Gastroesophageal sphincter (tissue), 3 donors: Measurements from ENCODE around the gene LRP11.

Experiments used
- CTCF ChIP-seq, 4 experiments: fragments of 200-600 bp in 2 of 4; fragments of 450-650 bp in 2 of 4; sonication (generic) in 1 of 4; IDR thresholded peaks; one replicate each; pipeline ENCODE4 v1.5.1; 2017 to 2019; ENCODE audit warnings: antibody characterized with exemption in 4 of 4, mild to moderate bottlenecking in 2 of 4, moderate library complexity in 2 of 4
- POLR2A ChIP-seq, 2 donors: fragments of 450-650 bp; IDR thresholded peaks; one replicate each; pipeline ENCODE4 v1.6.1; 2017; ENCODE audit warnings: antibody characterized with exemption in 2 of 2, mild to moderate bottlenecking in 2 of 2, moderate library complexity in 1 of 2
- POLR2AphosphoS5 ChIP-seq: sonication (generic); formaldehyde crosslinking; IDR thresholded peaks from one replicate; pipeline ENCODE4 v1.6.1; 2017; ENCODE audit warnings: antibody characterized with exemption

GRCh38 chr6:149899926-149900619, 35.9 kb upstream of the LRP11 start:
- TF ChIP-seq CTCF (IDR thresholded peaks at IDR 0.05): no peak
- no peak for TF ChIP-seq POLR2A (IDR thresholded peaks at IDR 0.05)
- TF ChIP-seq POLR2AphosphoS5: no peak
